ENCODE measurements around the gene UCK1.

UCK1 gene

DNA sequence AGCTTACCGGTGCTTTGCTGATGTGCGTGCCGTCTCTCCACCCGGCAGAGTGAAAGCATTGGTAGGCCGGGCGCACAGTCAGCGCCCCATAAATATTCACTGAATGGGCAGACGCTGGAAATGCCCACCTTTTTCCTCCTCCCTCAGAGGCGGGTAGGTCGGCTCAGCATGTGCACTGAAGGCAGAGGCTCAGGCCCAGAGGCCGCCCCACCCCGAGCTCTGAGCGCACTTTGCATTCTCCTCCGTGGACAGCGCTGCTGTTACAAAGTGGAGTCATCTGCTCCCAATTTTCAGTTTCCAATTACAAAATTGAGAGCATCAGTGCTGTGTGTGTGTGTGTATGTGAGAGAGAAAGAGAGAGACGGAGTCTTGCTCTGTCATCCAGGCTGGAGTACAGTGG lies 10.6 kb downstream of the UCK1 start:
- Histone ChIP-seq H3K4me2 (ENCODE audit: low read length) (no peak overlapping the region), H4K20me1 (ENCODE audit: control insufficient read depth, insufficient read depth, low read depth, low read length) (no peaks in the 10 kb centered on the region), H3K27me3 (ENCODE audit: control insufficient read depth, low read length) (no peaks in the 10 kb centered on the region), H3K9me3 (ENCODE audit: control insufficient read depth, insufficient read depth, low read length) (peaks cover 6% of the 10 kb centered on the region; the same call in 1 of the 2 replicates), H3K4me3 (ENCODE audit: low read length) (no peak overlapping the region), H3K36me3 (ENCODE audit: control insufficient read depth, low read length) (peaks cover 73% of the 10 kb centered on the region), H3K9me2 (replicated peaks; ENCODE audit: control insufficient read depth, low read length) (no peaks in the 10 kb centered on the region), H3K27ac (ENCODE audit: low read depth, low read length) (no peak overlapping the region), H3F3A (ENCODE audit: control insufficient read depth, insufficient read depth) (peaks cover 10% of the 10 kb centered on the region), H3K4me1 (ENCODE audit: control insufficient read depth, low read length) (no peaks in the 10 kb centered on the region), H3K79me2 (ENCODE audit: control insufficient read depth, low read length) (no peaks in the 10 kb centered on the region)
- TF ChIP-seq EZH2phosphoT487 (IDR thresholded peaks at IDR 0.05; ENCODE audit: borderline replicate concordance, low read length) = no peak
- TF ChIP-seq CTCF (IDR thresholded peaks at IDR 0.05; ENCODE audit: low read depth, low read length, poor library complexity, severe bottlenecking) = no peak

DNA sequence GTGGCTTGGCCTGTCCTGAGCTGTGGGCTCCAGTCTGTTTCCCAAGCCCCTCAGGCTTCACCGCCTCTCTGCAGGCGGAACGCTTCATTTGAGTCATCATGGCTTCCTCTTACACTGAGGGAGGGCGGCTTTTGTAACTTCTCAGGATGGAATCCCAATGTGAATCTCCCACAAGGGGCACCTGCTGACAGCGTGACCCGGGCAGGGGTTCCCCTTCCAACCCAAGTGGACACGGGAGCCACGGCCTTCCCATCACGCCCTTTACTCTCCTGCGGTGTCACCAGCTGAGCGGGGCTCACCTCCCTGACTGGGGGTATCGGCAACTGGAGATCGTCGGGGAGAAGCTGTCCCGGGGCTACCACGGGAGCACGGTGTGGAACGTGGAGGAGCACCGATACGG lies 12.5 kb downstream of the UCK1 start:
- Histone ChIP-seq H3K4me2 (ENCODE audit: low read length) (no peak overlapping the region), H3K79me2 (ENCODE audit: control insufficient read depth, low read length) (no peaks in the 10 kb centered on the region), H3K9me3 (ENCODE audit: control insufficient read depth, insufficient read depth, low read length) (peaks cover 17% of the 10 kb centered on the region), H3F3A (ENCODE audit: control insufficient read depth, insufficient read depth) (peaks cover 17% of the 10 kb centered on the region), H3K27ac (ENCODE audit: low read depth, low read length) (no peak overlapping the region), H4K20me1 (ENCODE audit: control insufficient read depth, insufficient read depth, low read depth, low read length) (no peaks in the 10 kb centered on the region), H3K27me3 (ENCODE audit: control insufficient read depth, low read length) (no peaks in the 10 kb centered on the region), H3K4me1 (ENCODE audit: control insufficient read depth, low read length) (no peaks in the 10 kb centered on the region), H3K4me3 (ENCODE audit: low read length) (no peak overlapping the region), H3K36me3 (ENCODE audit: control insufficient read depth, low read length) (peaks cover 74% of the 10 kb centered on the region), H3K9me2 (replicated peaks; ENCODE audit: control insufficient read depth, low read length) (no peaks in the 10 kb centered on the region)
- TF ChIP-seq EZH2phosphoT487 (IDR thresholded peaks at IDR 0.05; ENCODE audit: borderline replicate concordance, low read length) (no peak), CTCF (IDR thresholded peaks at IDR 0.05; ENCODE audit: low read depth, low read length, poor library complexity, severe bottlenecking) (no peak)

DNA sequence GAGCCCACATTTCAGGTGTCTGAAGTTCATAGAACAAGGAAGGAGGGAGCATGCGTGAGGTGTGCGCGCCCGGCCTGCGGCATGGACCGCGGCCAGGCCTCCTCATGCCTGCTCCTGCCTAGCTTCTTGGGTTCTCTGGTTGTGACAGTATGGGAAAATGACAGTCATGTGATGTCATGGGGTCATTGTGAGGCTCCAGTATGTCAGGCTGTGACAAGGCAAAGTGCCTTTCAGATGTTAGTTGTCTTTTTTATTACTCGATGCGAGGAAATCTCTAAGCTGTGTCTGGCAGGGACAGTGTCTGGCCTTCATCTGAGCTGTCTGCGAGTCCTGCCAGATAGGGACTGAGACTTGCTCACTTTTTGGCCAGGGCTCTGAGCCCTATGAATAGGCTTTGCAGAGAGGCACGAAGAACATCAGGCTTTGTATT lies 13.3 kb downstream of the UCK1 start:
- peaks cover 17% of the 10 kb centered on the region for H3F3A ChIP-seq (ENCODE audit: control insufficient read depth, insufficient read depth)
- H4K20me1 ChIP-seq (ENCODE audit: control insufficient read depth, insufficient read depth, low read depth, low read length) = no peaks in the 10 kb centered on the region
- no peak overlapping the region for H3K4me2 ChIP-seq (ENCODE audit: low read length)
- no peaks in the 10 kb centered on the region for H3K9me2 ChIP-seq (replicated peaks; ENCODE audit: control insufficient read depth, low read length)
- H3K27ac ChIP-seq (ENCODE audit: low read depth, low read length) = no peak overlapping the region
- H3K4me1 ChIP-seq (ENCODE audit: control insufficient read depth, low read length) = no peaks in the 10 kb centered on the region
- TF ChIP-seq CTCF (IDR thresholded peaks at IDR 0.05; ENCODE audit: low read depth, low read length, poor library complexity, severe bottlenecking) (no peak), EZH2phosphoT487 (IDR thresholded peaks at IDR 0.05; ENCODE audit: borderline replicate concordance, low read length) (no peak)
- H3K79me2 ChIP-seq (ENCODE audit: control insufficient read depth, low read length) = no peaks in the 10 kb centered on the region
- H3K36me3 ChIP-seq (ENCODE audit: control insufficient read depth, low read length) = peaks cover 74% of the 10 kb centered on the region
- H3K4me3 ChIP-seq (ENCODE audit: low read length) = no peak overlapping the region
- H3K9me3 ChIP-seq (ENCODE audit: control insufficient read depth, insufficient read depth, low read length) = peaks cover 17% of the 10 kb centered on the region
- H3K27me3 ChIP-seq (ENCODE audit: control insufficient read depth, low read length) = no peaks in the 10 kb centered on the region

Data from DOHH2 (cell line).